IMR-90 (cell line): Measurements from ENCODE around the gene SCAANT1. TPM values are rescaled to one million over a fixed set of nuclear protein-coding genes. Genes with fewer than 3 reads are reported as not detected.

Source experiments
- ATAC-seq: fragments of 200-7000 bp; cut with Tn5 transposase; 2 replicates; pipeline ENCODE4 v1.9.1; 2020; ENCODE audit warnings: low read depth, mild to moderate bottlenecking, moderate library complexity
- BruUV-seq: library from RNA; stranded (reverse); fragments of 400-500 nt; replicated peaks from 2 replicates; lab custom pipeline; 2021; lab: Mats Ljungman, UMichigan
- CTCF ChIA-PET: fragments of 300-600 bp; formaldehyde crosslinking; extraction: SDS; loops from one replicate; lab custom pipeline; 2021; ENCODE audit warnings: antibody characterized with exemption; lab: Yijun Ruan, JAX
- POLR2A ChIA-PET: fragments of 300-600 bp; sonication (Branson Sonifier 250); formaldehyde crosslinking; loops from one replicate; lab custom pipeline; 2022; ENCODE audit warnings: antibody characterized with exemption; ENCODE audit not compliant: unreplicated experiment; lab: Charles Lee
- DNase-seq: peaks from one replicate; pipeline ENCODE4 v3.0.0; 2013
- H2AFZ ChIP-seq: replicated peaks from 2 replicates; pipeline ENCODE3; 2013; ENCODE audit warnings: low read length, mild to moderate bottlenecking; ENCODE audit not compliant: poor library complexity
- H2AK5ac ChIP-seq: 2 replicates; pipeline ENCODE4 v1.6.1; 2013; ENCODE audit warnings: low read depth, low read length, inconsistent platforms
- H2AK9ac ChIP-seq: replicated peaks from 2 replicates; pipeline ENCODE3; 2013; ENCODE audit warnings: mild to moderate bottlenecking, low read depth, low read length, moderate library complexity; ENCODE audit not compliant: poor library complexity
- H2BK120ac ChIP-seq: 2 replicates; pipeline ENCODE4 v1.6.1; 2013; ENCODE audit warnings: low read depth, low read length, inconsistent platforms
- H2BK15ac ChIP-seq: 3 replicates; pipeline ENCODE4 v1.6.1; 2013; ENCODE audit warnings: low read depth, low read length, inconsistent platforms
- H2BK20ac ChIP-seq: 2 replicates; pipeline ENCODE4 v1.6.1; 2013; ENCODE audit warnings: low read depth, mild to moderate bottlenecking, inconsistent platforms, low read length, moderate library complexity
- H2BK5ac ChIP-seq: 2 replicates; pipeline ENCODE4 v1.6.1; 2013; ENCODE audit warnings: mild to moderate bottlenecking, low read depth, low read length, inconsistent platforms; ENCODE audit not compliant: poor library complexity, severe bottlenecking
- H3K14ac ChIP-seq: replicated peaks from 2 replicates; pipeline ENCODE4 v1.6.1; 2013; ENCODE audit warnings: low read depth, low read length, inconsistent platforms
- H3K18ac ChIP-seq: 2 replicates; pipeline ENCODE4 v1.6.1; 2013; ENCODE audit warnings: low read depth, low read length, control low read depth
- H3K23ac ChIP-seq: 2 replicates; pipeline ENCODE4 v1.6.1; 2013; ENCODE audit warnings: low read depth, low read length, inconsistent platforms
- H3K27ac ChIP-seq: 2 replicates; pipeline ENCODE4 v1.5.1; 2013; ENCODE audit warnings: mild to moderate bottlenecking, control low read depth, low read length; ENCODE audit not compliant: insufficient read depth
- H3K27me3 ChIP-seq: 2 replicates; pipeline ENCODE4 v1.6.1; 2013; ENCODE audit warnings: low read length; ENCODE audit not compliant: control insufficient read depth, insufficient read depth
- H3K36me3 ChIP-seq: 2 replicates; pipeline ENCODE4 v1.6.1; 2013; ENCODE audit warnings: low read length, mixed read lengths; ENCODE audit not compliant: control insufficient read depth, insufficient read depth
- H3K4ac ChIP-seq: 2 replicates; pipeline ENCODE4 v1.6.1; 2013; ENCODE audit warnings: low read depth, low read length, inconsistent platforms
- H3K4me1 ChIP-seq: 2 replicates; pipeline ENCODE4 v1.6.1; 2013; ENCODE audit warnings: low read length, mixed read lengths; ENCODE audit not compliant: control insufficient read depth, insufficient read depth
- H3K4me2 ChIP-seq: 2 replicates; pipeline ENCODE4 v1.6.1; 2013; ENCODE audit warnings: low read depth, mild to moderate bottlenecking, control low read depth, low read length, moderate library complexity
- H3K4me3 ChIP-seq: 2 replicates; pipeline ENCODE4 v1.5.1; 2013; ENCODE audit warnings: low read depth, mild to moderate bottlenecking, control low read depth, low read length, moderate library complexity; ENCODE audit not compliant: insufficient read depth
- H3K56ac ChIP-seq: 2 replicates; pipeline ENCODE4 v1.6.1; 2013; ENCODE audit warnings: low read length, inconsistent platforms; ENCODE audit not compliant: insufficient read depth; ENCODE audit errors: extremely low read depth
- H3K79me1 ChIP-seq, 2 experiments: 2 replicates each; pipeline ENCODE4 v1.6.1; 2013; ENCODE audit warnings: low read length in 2 of 2, inconsistent platforms in 1 of 2, low read depth in 1 of 2
- H3K9ac ChIP-seq: 2 replicates; pipeline ENCODE4 v1.6.1; 2013; ENCODE audit warnings: low read depth, low read length, control low read depth
- H3K9me1 ChIP-seq: 2 replicates; pipeline ENCODE4 v1.6.1; 2013; ENCODE audit warnings: low read length, inconsistent platforms; ENCODE audit not compliant: insufficient read depth
- H3K9me3 ChIP-seq: 2 replicates; pipeline ENCODE4 v1.6.1; 2013; ENCODE audit warnings: low read length; ENCODE audit not compliant: control insufficient read depth, insufficient read depth
- H4K20me1 ChIP-seq: 2 replicates; pipeline ENCODE4 v1.6.1; 2013; ENCODE audit warnings: low read length, inconsistent platforms; ENCODE audit not compliant: insufficient read depth
- H4K5ac ChIP-seq: 2 replicates; pipeline ENCODE4 v1.6.1; 2013; ENCODE audit warnings: mild to moderate bottlenecking, low read depth, low read length, control low read depth
- H4K8ac ChIP-seq, 2 experiments: 2 replicates each; pipeline ENCODE4 v1.6.1; 2013; ENCODE audit warnings: low read depth in 2 of 2, low read length in 2 of 2, control low read depth in 1 of 2, inconsistent platforms in 1 of 2
- H4K91ac ChIP-seq: 2 replicates; pipeline ENCODE4 v1.6.1; 2013; ENCODE audit warnings: low read depth, low read length, inconsistent platforms; ENCODE audit not compliant: insufficient read depth
- FOS ChIP-seq: fragments of 150-350 bp; IDR thresholded peaks from 2 replicates; pipeline ENCODE4 v1.6.1; 2016; ENCODE audit warnings: low read depth, low read length
- MAFK ChIP-seq: IDR thresholded peaks from 2 replicates; pipeline ENCODE4 v1.6.1; 2012; ENCODE audit warnings: low read depth, low read length, improper control_type of control experiment
- MAZ ChIP-seq: IDR thresholded peaks from 2 replicates; pipeline ENCODE4 v1.6.1; 2012; ENCODE audit warnings: low read depth, mild to moderate bottlenecking, low read length, improper control_type of control experiment, moderate library complexity, borderline replicate concordance
- POLR2A ChIP-seq: IDR thresholded peaks from 2 replicates; pipeline ENCODE4 v1.6.1; 2012; ENCODE audit warnings: mild to moderate bottlenecking, low read depth, low read length
- SMC3 ChIP-seq: fragments of 150-350 bp; IDR thresholded peaks from 2 replicates; pipeline ENCODE4 v1.6.1; 2016; ENCODE audit warnings: low read depth, mild to moderate bottlenecking, antibody characterized with exemption, low read length, moderate library complexity
- WGBS, 2 experiments: methylation state at CpG; one replicate each; pipeline versions ENCODE4 v1.1.5 to v1.1.7; 2013; ENCODE audit warnings: missing lambda C conversion rate in 2 of 2; ENCODE audit not compliant: insufficient read length in 1 of 2; ENCODE audit errors: extremely low coverage in 2 of 2; 5-methylcytosine and 5-hydroxymethylcytosine counted together
- dilution Hi-C: fragments of 300-500 bp; cut with HindIII; formaldehyde crosslinking; loops from one replicate; pipeline ENCODE4 v1.14.3; 2018; ENCODE audit warnings: low sequenced_read_pairs; ENCODE audit not compliant: unreplicated experiment
- in situ Hi-C: fragments of 300-500 bp; cut with MboI; formaldehyde crosslinking; loops from 3 replicates; pipeline ENCODE4 v1.14.3; 2019; ENCODE audit warnings: low sequenced_read_pairs, inconsistent platforms, mixed read lengths
- intact Hi-C: fragments of 100-400 bp; cut with micrococcal nuclease; formaldehyde crosslinking; loops from 2 replicates; pipeline ENCODE4 v1.10.0; 2022
- polyA plus RNA-seq, 3 experiments: library from polyadenylated mRNA; depleted of rRNA; stranded (reverse); fragments of >200 nt; gene quantifications; 2 replicates each; pipeline ENCODE4 v1.2.3, GENCODE V29; 2012; ENCODE audit warnings: low replicate concordance in 1 of 3
- total RNA-seq: library from RNA; depleted of rRNA; stranded (reverse); fragments of >200 nt; gene quantifications from 2 replicates; pipeline ENCODE4 v1.2.3, GENCODE V29; 2012
- TF ChIP-seq, protein P1 (sequence below): fragments of 150-350 bp; IDR thresholded peaks from 2 replicates; pipeline ENCODE4 v1.6.1; 2017; ENCODE audit warnings: mild to moderate bottlenecking, antibody characterized with exemption, low read length, low read depth

SCAANT1 gene
- total and polyA plus RNA-seq, 2 of the 4 experiments (the other 2 are of a cell fraction) = not detected

DNA sequence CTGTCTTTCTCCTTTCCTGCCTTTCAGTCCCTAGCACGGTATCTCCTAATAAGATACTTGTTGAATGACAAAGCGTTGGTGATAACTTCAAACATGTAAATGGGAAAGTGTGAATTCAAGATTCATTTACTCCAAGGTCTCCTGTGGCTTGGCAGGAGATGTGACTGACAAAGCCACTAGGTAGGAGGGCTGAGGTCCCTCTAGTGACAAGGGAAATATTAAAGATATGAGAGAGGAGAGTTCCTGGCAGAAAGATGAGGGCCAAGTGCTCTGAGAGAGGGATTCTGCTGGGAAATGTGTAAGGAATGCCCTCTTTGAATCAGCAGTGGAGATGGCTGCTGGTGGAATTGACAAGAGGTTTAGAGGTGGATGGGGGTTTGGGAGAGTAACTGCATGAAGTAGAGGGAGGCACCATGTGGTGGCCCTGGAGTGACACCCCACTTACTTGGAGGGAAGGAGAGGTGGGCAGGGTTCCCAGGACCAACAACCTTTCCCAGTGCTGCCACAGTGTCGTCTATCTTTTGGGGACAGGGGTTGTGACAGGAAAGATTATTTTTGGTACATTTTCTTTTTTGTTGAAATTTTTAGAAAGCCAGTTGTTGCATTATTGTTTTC, 43.0 kb upstream of the SCAANT1 start:
- no peak overlapping the region for H3K18ac ChIP-seq
- POLR2A ChIA-PET = no interaction called here
- no peak overlapping the region for H3K27ac ChIP-seq
- H3K4me1 ChIP-seq = peaks cover 6% of the 10 kb centered on the region
- H2BK20ac ChIP-seq = no peak overlapping the region
- H3K4ac ChIP-seq = no peak overlapping the region
- WGBS, 2 experiments = no CpG with 5 or more reads among the region's 3 CpGs
- H3K9ac ChIP-seq = no peak overlapping the region
- H2BK5ac ChIP-seq = no peak overlapping the region
- no peak overlapping the region for H3K14ac ChIP-seq
- ATAC-seq = no peak
- H3K9me3 ChIP-seq = no peaks in the 10 kb centered on the region
- H2AK9ac ChIP-seq = no peak overlapping the region
- intact Hi-C loops (no loop called here), in situ Hi-C loops (no loop called here), dilution Hi-C loops (no loop called here)
- no peak overlapping the region for H2BK15ac ChIP-seq
- H3K4me2 ChIP-seq = no peak overlapping the region
- no peak for DNase-seq
- no peak overlapping the region for H3K23ac ChIP-seq
- peaks cover 15% of the 10 kb centered on the region; the same call in 1 of the 2 replicates for H4K20me1 ChIP-seq
- H3K27me3 ChIP-seq = no peaks in the 10 kb centered on the region
- H4K91ac ChIP-seq = no peak overlapping the region
- H3K56ac ChIP-seq = no peak overlapping the region
- no peak overlapping the region for H2AK5ac ChIP-seq
- no peak overlapping the region for H2AFZ ChIP-seq
- H3K79me1 ChIP-seq = peaks cover 30 to 61% of the 10 kb centered on the region in 2 experiments
- H4K8ac ChIP-seq = no peak overlapping the region
- H3K9me1 ChIP-seq = peaks cover 11% of the 10 kb centered on the region
- peaks cover 13% of the 10 kb centered on the region for H3K36me3 ChIP-seq
- CTCF ChIA-PET = no interaction called here
- no peak overlapping the region for H3K4me3 ChIP-seq
- no TSS peak for BruUV-seq
- H4K5ac ChIP-seq = no peak overlapping the region
- H2BK120ac ChIP-seq = no peak overlapping the region
- TF ChIP-seq MAFK (no peak), POLR2A (no peak), FOS (no peak), MAZ (no peak), SMC3 (no peak)
- TF ChIP-seq, protein P1, sequence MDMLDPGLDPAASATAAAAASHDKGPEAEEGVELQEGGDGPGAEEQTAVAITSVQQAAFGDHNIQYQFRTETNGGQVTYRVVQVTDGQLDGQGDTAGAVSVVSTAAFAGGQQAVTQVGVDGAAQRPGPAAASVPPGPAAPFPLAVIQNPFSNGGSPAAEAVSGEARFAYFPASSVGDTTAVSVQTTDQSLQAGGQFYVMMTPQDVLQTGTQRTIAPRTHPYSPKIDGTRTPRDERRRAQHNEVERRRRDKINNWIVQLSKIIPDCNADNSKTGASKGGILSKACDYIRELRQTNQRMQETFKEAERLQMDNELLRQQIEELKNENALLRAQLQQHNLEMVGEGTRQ = no peak
